ENCODE results near the gene TSNAXIP1. TPM values are rescaled to one million over a fixed set of nuclear protein-coding genes. Genes with fewer than 3 reads are reported as not detected.

Gene TSNAXIP1, protein sequence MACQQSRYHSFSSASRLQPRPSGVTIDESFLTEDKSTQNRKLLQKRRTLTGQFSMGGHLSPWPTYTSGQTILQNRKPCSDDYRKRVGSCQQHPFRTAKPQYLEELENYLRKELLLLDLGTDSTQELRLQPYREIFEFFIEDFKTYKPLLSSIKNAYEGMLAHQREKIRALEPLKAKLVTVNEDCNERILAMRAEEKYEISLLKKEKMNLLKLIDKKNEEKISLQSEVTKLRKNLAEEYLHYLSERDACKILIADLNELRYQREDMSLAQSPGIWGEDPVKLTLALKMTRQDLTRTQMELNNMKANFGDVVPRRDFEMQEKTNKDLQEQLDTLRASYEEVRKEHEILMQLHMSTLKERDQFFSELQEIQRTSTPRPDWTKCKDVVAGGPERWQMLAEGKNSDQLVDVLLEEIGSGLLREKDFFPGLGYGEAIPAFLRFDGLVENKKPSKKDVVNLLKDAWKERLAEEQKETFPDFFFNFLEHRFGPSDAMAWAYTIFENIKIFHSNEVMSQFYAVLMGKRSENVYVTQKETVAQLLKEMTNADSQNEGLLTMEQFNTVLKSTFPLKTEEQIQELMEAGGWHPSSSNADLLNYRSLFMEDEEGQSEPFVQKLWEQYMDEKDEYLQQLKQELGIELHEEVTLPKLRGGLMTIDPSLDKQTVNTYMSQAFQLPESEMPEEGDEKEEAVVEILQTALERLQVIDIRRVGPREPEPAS
- under 1 TPM; 0.67 to 0.69 TPM for total RNA-seq

DNA sequence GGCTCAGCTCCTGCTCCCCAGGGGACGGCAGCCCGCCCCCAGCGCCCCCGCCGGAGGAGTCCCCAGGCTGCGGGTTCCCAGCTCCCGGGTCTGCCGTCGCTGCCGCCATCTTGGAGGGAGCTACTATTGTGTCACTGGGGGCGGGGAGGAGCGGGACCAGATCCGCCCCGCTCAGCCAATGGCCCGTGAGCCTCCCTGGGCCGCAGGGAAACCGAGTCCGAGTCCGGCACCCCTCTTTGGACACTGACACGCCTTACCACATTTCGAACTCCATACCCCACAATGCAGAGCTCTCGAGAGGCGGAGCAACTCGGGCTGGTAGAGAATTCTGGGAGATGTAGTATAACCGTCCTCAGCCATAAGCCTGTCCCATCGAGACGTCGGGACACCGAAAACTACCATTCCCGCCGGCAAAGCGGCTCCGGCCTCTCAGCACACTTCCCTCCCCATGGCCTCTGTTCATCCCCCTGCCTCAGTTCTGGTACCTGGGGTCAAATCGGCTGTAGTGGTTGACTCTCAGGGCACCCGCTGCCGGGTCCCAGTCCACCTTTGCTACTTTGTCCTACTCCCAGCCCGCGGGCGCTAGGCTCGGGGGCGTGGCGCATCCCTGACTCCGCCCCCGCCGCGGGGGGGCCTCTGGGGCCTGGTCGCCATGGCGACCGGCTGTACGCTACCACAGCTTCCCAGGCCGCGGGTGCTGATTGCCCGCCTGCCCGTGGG lies at the start of gene TSNAXIP1, which contains the start of gene RANBP10:
TSNAXIP1 (plus strand) TSS at position 462 of the 720 bp plus-strand sequence. CDS start 261 bp downstream, outside the sequence.
RANBP10 (minus strand) TSS at position 133 of the 720 bp plus-strand sequence; CDS start at position 109, 24 bp downstream.

DNA sequence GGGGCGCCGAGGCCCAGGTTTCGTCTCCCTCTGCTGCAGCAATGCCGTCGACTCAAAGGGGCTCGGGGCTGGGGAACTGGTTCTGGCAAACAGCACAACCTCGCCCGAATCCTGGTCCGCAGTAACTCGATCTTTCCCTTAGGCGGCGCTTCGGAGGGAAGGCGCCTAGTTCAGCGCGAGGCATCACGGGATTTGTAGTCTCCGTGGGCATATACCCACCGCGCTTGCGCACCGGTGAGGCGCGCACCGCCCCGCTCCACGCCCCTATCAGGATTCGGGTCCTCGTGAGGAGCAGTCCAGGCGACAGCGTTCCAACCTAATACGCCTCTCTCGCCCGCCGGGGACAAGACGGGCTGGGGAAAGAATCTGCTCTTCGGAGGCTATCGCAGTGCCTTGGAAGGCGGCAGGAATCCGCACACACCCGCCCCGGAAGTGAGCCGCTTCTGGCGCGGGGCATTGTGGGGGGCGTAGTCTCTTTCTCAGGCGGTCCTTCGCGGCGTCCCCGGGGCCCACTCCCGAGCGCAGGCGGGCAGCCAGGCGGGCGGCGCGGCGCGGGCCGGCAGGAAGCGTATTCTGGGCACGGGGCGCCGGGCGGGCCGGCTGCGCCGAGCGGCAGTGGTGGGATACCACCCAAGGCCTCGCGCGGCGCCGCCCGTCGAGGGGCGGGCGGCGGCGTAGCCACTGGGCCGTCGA lies 35.3 kb downstream of the TSNAXIP1 start, which contains the start of gene THAP11:
THAP11 (plus strand) TSS at position 505 of the 693 bp plus-strand sequence. CDS start 235 bp downstream, outside the sequence.

DNA sequence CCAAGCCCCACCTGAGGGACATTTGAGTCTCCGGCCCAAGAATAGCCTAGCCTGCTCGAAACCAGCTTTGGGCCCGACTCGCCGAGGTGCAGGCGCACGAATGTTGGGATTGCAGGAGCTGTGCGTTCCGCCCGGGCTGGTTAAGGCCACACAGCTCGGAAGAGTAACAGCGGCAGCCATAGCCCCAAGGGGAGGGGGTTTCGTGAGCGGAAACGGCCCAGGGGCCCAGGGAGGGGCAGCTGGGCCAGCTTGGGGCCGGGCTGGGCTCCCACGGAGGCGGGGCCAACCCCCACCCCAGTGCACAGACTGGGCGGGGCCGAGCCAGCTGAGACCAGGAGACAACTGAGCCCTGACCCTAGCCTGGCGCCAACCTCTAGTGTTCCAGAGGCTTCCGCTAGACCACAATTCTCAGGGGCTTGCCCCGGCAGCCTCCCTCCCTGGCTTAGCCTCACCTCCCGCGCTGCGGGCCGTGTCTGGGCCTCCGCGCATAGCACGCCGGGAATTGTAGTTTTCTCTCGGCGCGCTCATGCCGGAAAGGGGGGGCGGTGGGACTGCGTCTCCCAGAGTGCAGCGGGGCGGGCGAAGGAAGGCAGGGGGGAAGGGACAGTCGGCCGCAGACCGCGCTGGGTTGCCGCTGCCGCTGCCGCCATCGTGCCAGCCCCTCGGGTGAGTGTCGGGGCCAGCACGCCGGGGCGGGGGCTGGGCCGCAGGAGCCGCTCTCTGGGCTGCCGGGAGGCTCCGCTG lies 39.8 kb downstream of the TSNAXIP1 start, which contains the start of gene NUTF2:
NUTF2 (plus strand) TSS at position 614 of the 744 bp plus-strand sequence. CDS start 18,198 bp downstream, outside the sequence.

DNA sequence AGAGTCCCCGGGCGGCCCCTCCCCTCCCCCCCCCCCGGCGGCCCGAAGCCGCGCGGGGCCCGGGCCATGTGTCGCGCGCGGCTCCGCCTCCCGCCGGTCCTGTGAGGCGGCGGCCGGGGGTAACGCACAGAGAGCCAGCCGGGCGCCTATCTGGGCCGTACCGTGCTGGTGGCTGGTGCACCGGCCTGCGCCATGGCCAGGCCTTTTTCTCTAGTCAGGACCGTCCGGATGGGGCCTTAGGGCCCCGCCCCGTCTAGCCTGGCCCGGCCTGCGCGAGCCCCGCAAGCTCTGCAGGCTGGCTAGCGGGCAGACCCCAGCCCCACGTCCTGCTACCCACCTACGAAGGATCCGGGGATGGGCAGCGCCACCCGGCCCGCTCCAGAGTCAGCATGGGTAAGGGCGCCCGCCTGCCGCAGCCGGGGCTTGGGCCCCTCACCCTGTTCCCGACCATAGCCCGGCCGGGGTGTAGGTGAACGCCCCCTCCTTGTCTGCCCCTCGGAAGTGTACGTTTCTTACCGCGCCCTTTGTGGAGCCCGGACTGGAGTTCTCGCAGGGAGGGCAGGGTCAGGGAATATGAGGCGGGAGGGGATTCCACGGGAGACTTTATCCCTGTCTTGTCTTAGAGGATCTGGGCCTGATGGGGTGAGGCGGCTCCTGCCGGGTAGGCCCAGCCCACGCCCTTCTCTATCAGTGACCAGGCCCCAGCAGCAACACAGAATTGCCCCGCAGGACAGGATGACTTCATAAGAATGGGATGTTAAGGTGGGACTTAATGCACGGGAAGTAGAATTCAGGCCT lies 40.6 kb downstream of the TSNAXIP1 start, which contains the start of gene CENPT:
CENPT (minus strand) TSS at position 630 of the 798 bp plus-strand sequence. CDS start 13,834 bp downstream, outside the sequence.

DNA sequence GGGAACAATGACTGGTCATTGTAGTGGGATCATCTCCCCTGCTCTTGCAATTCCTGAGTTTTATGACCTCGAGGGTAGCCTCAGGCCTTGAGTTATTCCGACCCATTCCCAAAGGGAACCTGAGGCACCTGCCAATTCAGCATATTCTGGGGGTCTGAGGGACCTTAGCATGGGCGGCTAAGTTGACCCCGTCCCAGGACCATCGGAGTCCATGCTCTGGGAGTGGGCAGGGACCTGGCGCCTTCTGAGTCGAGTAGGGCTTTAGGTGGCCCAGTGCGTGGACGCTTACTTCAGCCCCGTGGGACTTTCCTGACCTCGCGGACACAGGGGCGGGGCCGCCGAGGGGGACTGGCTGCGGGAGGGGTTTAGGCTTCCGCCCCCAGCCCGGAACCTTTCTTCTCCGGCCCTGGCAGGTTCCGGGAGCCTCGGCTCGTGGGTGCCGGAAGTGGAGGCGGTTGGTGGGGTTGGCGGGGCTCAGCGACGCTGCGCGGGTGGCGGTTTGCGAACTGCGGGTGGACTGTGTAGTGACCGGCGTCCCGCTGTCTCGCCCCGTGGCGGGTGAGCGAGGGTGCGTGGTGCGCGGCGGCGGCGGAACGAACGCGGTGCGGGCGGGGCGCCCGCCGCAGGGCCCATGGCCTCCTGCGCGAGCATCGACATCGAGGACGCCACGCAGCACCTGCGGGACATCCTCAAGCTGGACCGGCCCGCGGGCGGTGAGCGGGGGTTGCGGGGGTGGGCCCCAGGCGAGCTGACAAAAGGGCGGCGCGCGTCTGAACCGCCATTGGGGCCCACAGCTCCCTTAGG lies 66.1 kb downstream of the TSNAXIP1 start, which contains the start of gene EDC4:
EDC4 (plus strand) TSS at position 422 of the 804 bp plus-strand sequence; CDS start at position 632, 210 bp downstream.

Small RNA genes within 50 kb of the gene (small RNA-seq; reads per million reads assigned to genes)
- 0 reads per million in 2 donors for gene AC040162.2

Other genes with a start within 250 kb of the TSNAXIP1 start
- gene CTCF, start 244.4 kb upstream of the TSNAXIP1 start, total RNA-seq = 10 to 100 TPM; 22.4 to 31.0 TPM
- not detected for gene CARMIL2, start 161.7 kb upstream of the TSNAXIP1 start, total RNA-seq
- gene ACD, start 146.6 kb upstream of the TSNAXIP1 start, total RNA-seq = 10 to 100 TPM; 17.9 to 36.6 TPM
- gene PARD6A, start 145.9 kb upstream of the TSNAXIP1 start, total RNA-seq = 1 to 10 TPM in 1 of 2 donors, under 1 TPM in 1; 0.69 to 2.3 TPM
- gene ENKD1, start 140.1 kb upstream of the TSNAXIP1 start, total RNA-seq = 10 to 100 TPM in 1 of 2 donors, 1 to 10 TPM in 1; 7.9 to 17.0 TPM
- gene C16orf86, start 140.1 kb upstream of the TSNAXIP1 start, total RNA-seq = 1 to 10 TPM; 4.0 to 6.2 TPM
- gene GFOD2, start 87.6 kb upstream of the TSNAXIP1 start, total RNA-seq = 10 to 100 TPM in 1 of 2 donors, 1 to 10 TPM in 1; 10.0 to 16.3 TPM
- 10 to 100 TPM; 13.8 to 14.0 TPM for gene RANBP10, start 329 bp upstream of the TSNAXIP1 start, total RNA-seq
- gene THAP11, start 35.4 kb downstream of the TSNAXIP1 start, total RNA-seq = 10 to 100 TPM; 26.5 to 40.0 TPM
- 100 to 1,000 TPM; 317 to 429 TPM for gene NUTF2, start 40.0 kb downstream of the TSNAXIP1 start, total RNA-seq
- gene CENPT, start 40.8 kb downstream of the TSNAXIP1 start, total RNA-seq = 10 to 100 TPM; 20.3 to 29.0 TPM
- 10 to 100 TPM; 55.7 to 64.9 TPM for gene EDC4, start 66.2 kb downstream of the TSNAXIP1 start, total RNA-seq
- gene NRN1L, start 78.0 kb downstream of the TSNAXIP1 start, total RNA-seq = under 1 TPM in 1 of 2 donors, not detected in 1; 0.34 TPM
- gene PSKH1, start 86.4 kb downstream of the TSNAXIP1 start, total RNA-seq = 10 to 100 TPM; 19.6 to 24.1 TPM
- 1 to 10 TPM in 1 of 2 donors, not detected in 1; 1.3 TPM for gene CTRL, start 125.0 kb downstream of the TSNAXIP1 start, total RNA-seq
- gene PSMB10, start 130.0 kb downstream of the TSNAXIP1 start, total RNA-seq = 10 to 100 TPM; 63.9 to 66.4 TPM
- gene LCAT, start 137.2 kb downstream of the TSNAXIP1 start, total RNA-seq = 1 to 10 TPM; 1.0 to 1.7 TPM
- gene SLC12A4, start 161.7 kb downstream of the TSNAXIP1 start, total RNA-seq = 10 to 100 TPM; 25.3 to 25.5 TPM
- gene DPEP3, start 173.6 kb downstream of the TSNAXIP1 start, total RNA-seq = not detected
- gene DPEP2, start 192.6 kb downstream of the TSNAXIP1 start, total RNA-seq = not detected
- not detected for gene DPEP2NB, start 209.0 kb downstream of the TSNAXIP1 start, total RNA-seq
- gene DDX28, start 216.3 kb downstream of the TSNAXIP1 start, total RNA-seq = 10 to 100 TPM; 17.6 to 19.6 TPM
- 10 to 100 TPM; 14.1 to 24.6 TPM for gene DUS2, start 216.4 kb downstream of the TSNAXIP1 start, total RNA-seq